Skin epidermis (tissue), 12 donors: ENCODE data around the gene GALNT14.

Experiments
- H3K27ac ChIP-seq, 21 experiments: fragments of 200-600 bp; sonication (generic) in 11 of 21; one replicate each; pipeline ENCODE4 v1.5.0; 2020; ENCODE audit warnings: mild to moderate bottlenecking in 3 of 21, inconsistent platforms in 2 of 21, moderate library complexity in 2 of 21
- H3K4me3 ChIP-seq, 7 experiments: fragments of 200-600 bp; sonication (generic) in 2 of 7; one replicate each; pipeline ENCODE4 v1.5.0; 2020; ENCODE audit warnings: inconsistent platforms in 2 of 7, mild to moderate bottlenecking in 2 of 7, moderate library complexity in 1 of 7

The GALNT14 gene

GRCh38 chr2:30987566-30987965, 150.7 kb downstream of the GALNT14 start:
- Histone ChIP-seq H3K4me3 (no peak overlapping the region), H3K27ac (no peak overlapping the region)

DNA sequence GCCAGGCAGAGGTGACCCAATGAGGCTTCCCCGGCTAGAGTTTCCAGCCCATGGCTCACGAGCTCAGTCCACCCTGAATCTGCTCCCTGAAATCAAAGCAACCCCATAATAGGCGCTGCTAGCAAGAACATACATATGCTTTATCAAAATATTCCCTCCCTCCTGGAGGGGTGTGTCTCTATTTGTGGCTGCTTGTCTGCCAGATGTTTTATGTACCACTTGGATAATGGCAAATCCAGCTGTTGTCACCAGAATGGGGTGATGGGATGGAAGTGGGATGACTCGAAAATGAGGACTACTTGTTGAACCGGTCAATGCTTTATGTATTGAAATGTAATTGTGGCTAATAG, 152.0 kb downstream of the GALNT14 start:
- H3K27ac ChIP-seq = no peak overlapping the region

DNA sequence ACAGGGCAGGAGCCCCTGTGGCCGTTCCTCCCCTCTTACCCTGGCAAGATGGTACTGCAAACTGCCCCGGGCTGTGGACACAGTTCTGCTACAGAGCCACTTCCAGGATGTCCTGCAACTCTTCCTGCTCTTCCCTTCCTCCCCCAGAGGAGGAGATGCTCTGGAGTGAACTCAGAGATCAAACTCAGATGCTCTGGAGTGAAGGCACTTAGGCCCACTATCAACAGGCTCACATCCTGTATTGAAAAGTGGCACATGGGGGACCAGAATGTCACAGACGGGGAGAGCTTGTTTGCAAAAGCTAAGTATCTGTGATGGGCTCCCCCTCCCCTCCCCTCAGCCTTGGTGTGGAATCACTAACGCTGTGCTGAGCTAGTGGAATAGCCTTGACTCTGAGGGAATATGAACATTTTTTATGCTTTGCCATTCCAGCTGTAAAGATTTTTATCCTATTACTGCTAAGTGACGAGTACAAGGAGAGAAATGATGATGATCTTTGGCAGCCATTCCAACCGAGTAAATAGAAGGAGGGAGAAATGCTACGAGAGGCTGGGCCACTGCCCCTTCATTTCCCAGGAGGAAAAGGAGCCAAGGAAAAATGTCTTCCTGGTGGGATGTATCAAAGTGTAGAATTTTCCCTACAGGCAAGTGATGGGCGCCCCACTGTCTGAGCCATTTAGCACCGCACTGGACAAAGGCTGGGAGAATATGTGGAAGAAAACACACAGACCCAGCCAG, 152.6 kb downstream of the GALNT14 start:
- no peak overlapping the region for H3K27ac ChIP-seq
- H3K4me3 ChIP-seq = no peak overlapping the region

More for the DNA sequence above, 152.0 kb downstream of the GALNT14 start:
- H3K4me3 ChIP-seq = no peak overlapping the region

DNA sequence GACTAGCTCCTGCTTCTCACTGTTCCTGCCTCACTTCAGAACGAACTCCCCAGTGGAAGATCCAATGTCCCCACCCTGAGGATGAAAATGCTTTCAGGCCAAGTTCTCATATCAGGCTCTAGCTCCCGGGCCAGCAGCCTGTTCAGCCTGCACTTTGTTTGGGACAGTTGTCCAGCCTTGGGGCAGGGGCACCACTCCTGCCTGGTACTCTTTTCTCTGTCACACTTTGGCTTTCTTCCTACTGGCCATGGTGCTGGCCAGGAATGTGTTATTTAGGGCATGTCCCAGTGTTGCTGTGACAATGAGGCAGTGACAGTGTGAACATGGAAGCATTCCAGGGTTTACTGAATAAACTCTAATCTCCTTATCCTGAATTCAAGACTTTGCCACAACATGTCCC, 154.1 kb downstream of the GALNT14 start:
- Histone ChIP-seq H3K4me3 (no peak overlapping the region), H3K27ac (no peak overlapping the region)

GRCh38 chr2:30981510-30981909, 156.7 kb downstream of the GALNT14 start:
- H3K4me3 ChIP-seq = no peak overlapping the region
- no peak overlapping the region for H3K27ac ChIP-seq

GRCh38 chr2:30981096-30981495, 157.1 kb downstream of the GALNT14 start:
- no peak overlapping the region for H3K4me3 ChIP-seq
- H3K27ac ChIP-seq = no peak overlapping the region

- Histone ChIP-seq H3K4me3 (no peak overlapping the region), H3K27ac (no peak overlapping the region)
Measured at GRCh38 chr2:30979822-30980245, 158.4 kb downstream of the GALNT14 start.

GRCh38 chr2:30978854-30979253, 159.4 kb downstream of the GALNT14 start:
- no peak overlapping the region for H3K4me3 ChIP-seq
- H3K27ac ChIP-seq = no peak overlapping the region

- Histone ChIP-seq H3K4me3 (no peak overlapping the region), H3K27ac (no peak overlapping the region)
Measured at GRCh38 chr2:30978044-30978443, 160.2 kb downstream of the GALNT14 start.

DNA sequence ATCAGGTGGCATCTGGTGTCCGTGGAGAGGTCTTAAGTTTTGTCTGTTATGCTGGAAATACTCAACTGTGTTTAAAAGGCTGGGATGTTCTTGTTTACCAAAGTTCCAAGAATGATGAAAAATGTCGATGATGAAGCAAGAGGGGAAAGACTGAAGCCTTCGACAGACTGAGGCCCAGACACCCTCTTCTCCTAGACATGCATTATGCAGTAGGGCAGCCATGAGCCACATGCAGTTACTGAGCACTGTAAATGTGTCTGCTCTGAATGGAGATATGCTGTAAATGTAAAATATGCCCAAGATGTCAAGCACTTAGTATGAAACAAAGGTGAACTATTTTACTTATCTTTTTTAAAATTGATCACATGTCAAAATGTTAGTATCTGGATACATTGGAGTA, 163.1 kb downstream of the GALNT14 start:
- H3K27ac ChIP-seq = no peak overlapping the region

GRCh38 chr2:30974554-30974953, 163.7 kb downstream of the GALNT14 start:
- Histone ChIP-seq H3K27ac (no peak overlapping the region), H3K4me3 (no peak overlapping the region)

More for the DNA sequence above, 163.1 kb downstream of the GALNT14 start:
- H3K4me3 ChIP-seq = no peak overlapping the region

DNA sequence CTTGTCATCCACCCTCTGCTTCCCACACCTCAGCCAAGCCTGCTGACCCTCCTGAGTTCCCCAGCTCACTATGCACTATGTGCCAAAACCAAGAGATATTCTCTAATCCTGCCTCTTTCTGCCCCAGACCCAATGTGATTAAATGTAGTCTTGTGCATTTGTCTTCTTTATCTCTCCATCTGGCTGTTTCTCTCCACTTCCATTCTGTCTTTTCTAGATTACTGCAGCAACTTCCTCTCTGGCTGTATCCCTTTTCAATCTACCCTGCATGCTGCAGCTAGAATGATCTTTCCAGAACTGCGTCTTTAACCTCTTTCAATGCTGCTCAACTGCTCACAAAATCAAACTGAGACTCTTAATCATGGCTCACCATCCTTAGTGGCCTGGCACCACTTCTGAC, 164.1 kb downstream of the GALNT14 start:
- Histone ChIP-seq H3K27ac (no peak overlapping the region), H3K4me3 (no peak overlapping the region)

GRCh38 chr2:30971231-30972025, 166.8 kb downstream of the GALNT14 start:
- Histone ChIP-seq H3K4me3 (no peak overlapping the region), H3K27ac (no peak overlapping the region)

- Histone ChIP-seq H3K4me3 (no peak overlapping the region), H3K27ac (no peak overlapping the region)
Measured at GRCh38 chr2:30968660-30969397, 169.4 kb downstream of the GALNT14 start.

GRCh38 chr2:30966786-30967185, 171.5 kb downstream of the GALNT14 start:
- Histone ChIP-seq H3K4me3 (no peak overlapping the region), H3K27ac (no peak overlapping the region)

DNA sequence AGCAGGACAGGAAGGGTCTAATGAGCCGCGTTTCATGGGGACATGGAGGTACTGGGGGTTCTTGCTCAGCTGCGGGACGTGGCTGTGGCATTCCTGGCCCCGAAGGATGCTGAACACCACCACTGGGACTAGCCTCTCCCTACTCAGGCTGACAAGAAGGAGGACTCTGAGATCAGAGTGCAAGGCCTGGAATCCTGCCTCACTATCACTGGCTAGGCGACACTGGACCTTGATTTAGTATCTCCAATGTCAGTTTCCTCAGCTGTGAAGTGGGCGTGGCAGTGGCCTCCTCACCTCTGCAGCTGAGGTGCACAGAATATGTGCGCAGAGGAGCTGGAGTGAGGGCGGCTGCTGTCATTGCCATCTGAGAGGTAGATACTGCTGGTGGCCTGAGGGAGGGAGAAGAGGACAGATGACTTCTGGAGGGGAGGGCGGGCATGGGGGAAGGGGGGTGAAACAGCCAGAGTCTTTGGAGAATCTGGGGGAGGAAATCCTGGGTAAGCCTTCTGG, 173.2 kb downstream of the GALNT14 start:
- H3K4me3 ChIP-seq = no peak overlapping the region

DNA sequence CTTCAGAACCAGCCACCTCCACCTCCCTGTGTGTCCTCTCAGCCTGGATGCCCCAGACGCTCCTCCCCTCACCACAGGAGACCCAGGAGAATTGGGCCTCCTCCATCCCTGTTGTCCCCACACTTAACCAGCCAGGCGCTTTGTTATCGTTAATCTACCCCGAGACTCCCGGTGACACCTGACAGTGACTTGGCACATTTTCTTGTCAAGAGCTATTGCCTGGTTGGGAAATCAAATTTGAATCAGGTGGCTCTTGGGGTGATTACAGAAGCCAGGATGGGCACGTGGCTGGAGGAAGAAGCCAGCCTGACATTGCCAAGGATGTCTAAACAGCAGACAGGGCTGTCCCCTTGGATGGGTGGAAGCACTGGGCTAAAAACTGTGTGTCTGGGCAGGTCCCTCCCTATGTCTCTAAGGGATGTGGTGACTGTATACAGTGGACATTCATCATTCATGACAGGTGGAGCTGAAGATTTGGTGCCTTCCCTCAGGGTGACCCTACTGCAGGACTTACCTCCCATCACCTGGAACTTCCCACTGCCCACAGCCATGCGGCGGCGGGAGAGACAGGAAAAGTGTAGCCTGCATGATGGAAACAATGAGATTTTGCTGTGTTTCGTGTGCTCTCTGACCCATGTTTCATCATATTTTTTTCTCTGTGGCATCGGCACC, 173.8 kb downstream of the GALNT14 start:
- Histone ChIP-seq H3K4me3 (no peak overlapping the region), H3K27ac (no peak overlapping the region)

More for the DNA sequence above, 173.2 kb downstream of the GALNT14 start:
- H3K27ac ChIP-seq = no peak overlapping the region

DNA sequence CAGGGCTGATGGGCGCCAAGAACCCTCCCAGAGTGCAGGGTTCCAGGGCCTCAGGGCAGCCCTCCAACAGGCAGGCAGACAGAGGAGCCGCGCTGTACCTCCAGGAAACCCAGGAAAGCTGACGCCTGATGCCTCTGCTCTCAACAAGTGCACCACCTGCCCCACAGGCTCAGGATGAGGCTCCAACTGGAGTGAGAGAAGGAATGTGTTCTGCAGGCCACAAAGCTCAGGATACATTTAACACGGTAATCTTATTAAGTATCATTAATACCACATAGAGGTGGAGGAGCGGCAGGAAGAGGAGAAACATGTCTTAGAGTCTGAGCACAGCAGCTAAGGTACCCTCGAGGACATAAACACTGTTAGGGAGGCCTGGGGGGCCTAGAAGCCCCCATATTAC, 175.1 kb downstream of the GALNT14 start:
- Histone ChIP-seq H3K27ac (no peak overlapping the region), H3K4me3 (no peak overlapping the region)

DNA sequence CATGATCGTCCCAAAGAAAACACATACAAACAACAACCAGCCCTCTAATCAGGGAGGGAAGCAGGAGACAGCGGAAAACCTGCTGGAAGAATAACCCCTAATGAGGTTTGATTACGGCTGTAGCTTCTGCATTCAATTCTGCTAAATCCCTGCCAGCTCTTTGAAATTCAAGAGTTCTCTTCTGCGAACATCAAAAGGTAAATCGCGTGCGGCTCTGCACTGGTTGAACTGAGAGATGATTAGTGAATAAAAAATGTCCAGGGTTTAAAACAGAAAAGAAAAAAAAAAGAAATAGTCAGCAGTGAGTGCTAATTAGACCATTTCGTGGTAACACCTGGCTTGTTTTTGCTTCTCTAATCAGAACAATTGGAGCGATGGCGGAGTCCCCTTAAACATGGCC, 178.0 kb downstream of the GALNT14 start:
- Histone ChIP-seq H3K4me3 (no peak overlapping the region), H3K27ac (no peak overlapping the region)

- Histone ChIP-seq H3K27ac (no peak overlapping the region), H3K4me3 (no peak overlapping the region)
Measured at GRCh38 chr2:30959653-30960052, 178.6 kb downstream of the GALNT14 start.
